NCI-H748 (cell line): Measurements from ENCODE around the gene IFNL2.
A peak's percentile ranks its signal among the peaks of the same experiment; 100 is the strongest.
"Not testable (repeated sequence)": the region's sequence is repeated elsewhere in the genome, so short reads cannot be mapped to it uniquely, and the experiment has no call there.

ENCODE experiments used
- DNase-seq: peaks from one replicate; lab custom pipeline; 2025; ENCODE audit not compliant: unreplicated experiment; lab: John Stamatoyannopoulos, UW

IFNL2 gene

GRCh38 chr19:39268085-39268484 lies at the start of gene IFNL2:
Gene IFNL2, plus strand, starts transcription at chr19:39268396. Its CDS starts 173 bp downstream, at chr19:39268569.
- not testable (repeated sequence) for DNase-seq

DNA sequence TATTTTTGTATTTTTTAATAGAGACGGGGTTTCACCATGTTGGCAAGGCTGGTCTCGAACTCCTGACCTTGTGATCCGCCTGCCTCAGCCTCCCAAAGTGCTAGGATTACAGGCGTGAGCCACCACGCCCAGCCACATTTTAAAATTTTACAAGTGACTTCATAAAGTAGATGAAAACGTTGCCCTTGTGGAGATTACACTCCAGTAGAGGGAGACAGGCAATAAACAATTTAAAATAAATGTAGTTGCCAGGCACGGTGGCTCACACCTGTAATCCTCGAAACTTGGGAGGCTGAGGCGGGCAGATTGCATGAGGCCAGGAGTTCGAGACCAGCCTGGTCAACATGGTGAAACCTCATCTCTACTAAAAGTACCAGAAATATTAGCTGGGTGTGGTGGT lies 49.1 kb upstream of the IFNL2 start:
- not testable (repeated sequence) for DNase-seq

- no peak for DNase-seq
These were observed 44.4 kb upstream of the IFNL2 start for GRCh38 chr19:39223703-39224279.

GRCh38 chr19:39224910-39225309 lies 43.3 kb upstream of the IFNL2 start:
- DNase-seq = no peak

- no peak for DNase-seq
These were observed 38.0 kb upstream of the IFNL2 start for GRCh38 chr19:39230096-39230764.

- DNase-seq = no peak
These were observed 35.5 kb upstream of the IFNL2 start for GRCh38 chr19:39232708-39233107.

DNA sequence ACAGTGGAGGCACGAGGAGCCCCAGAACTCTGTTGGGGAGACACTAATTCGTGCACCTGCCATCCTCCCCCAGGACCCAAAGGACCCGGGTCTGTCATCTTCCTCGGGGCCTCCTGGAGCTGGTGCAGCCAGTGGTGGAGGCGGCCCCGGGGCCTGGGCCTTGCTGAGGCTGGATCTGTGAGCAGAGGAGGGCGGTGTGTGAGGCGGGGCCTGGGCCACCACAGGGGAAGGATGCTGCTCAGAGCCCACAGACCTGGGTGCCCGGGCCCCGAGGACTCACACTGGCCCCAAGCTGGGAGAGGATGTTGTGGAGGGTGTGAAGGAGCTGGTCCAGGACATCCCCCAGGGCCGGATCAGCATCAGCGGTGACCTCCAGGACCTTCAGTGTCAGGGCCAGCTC lies 31.7 kb upstream of the IFNL2 start:
- DNase-seq = no peak

- peak; percentile 46 for DNase-seq
These were observed 30.7 kb upstream of the IFNL2 start for GRCh38 chr19:39237200-39238184.

- DNase-seq = no peak
These were observed 30.0 kb upstream of the IFNL2 start for GRCh38 chr19:39238209-39238608.

- DNase-seq = no peak
These were observed 29.3 kb upstream of the IFNL2 start for GRCh38 chr19:39238944-39239343.

GRCh38 chr19:39240421-39240820 lies 27.8 kb upstream of the IFNL2 start:
- DNase-seq = no peak

- not testable (repeated sequence) for DNase-seq
These were observed 24.5 kb upstream of the IFNL2 start for GRCh38 chr19:39243741-39244140.

- DNase-seq = not testable (repeated sequence)
These were observed 23.6 kb upstream of the IFNL2 start, which contains the start of gene IFNL3 for GRCh38 chr19:39244410-39245100. Gene IFNL3, minus strand, starts transcription at chr19:39245006. Its CDS starts 39 bp downstream, at chr19:39244967.

- DNase-seq = not testable (repeated sequence)
These were observed 23.0 kb upstream of the IFNL2 start for GRCh38 chr19:39245166-39245565.

GRCh38 chr19:39246951-39247669 lies 21.1 kb upstream of the IFNL2 start:
- DNase-seq = no peak

- no peak for DNase-seq
These were observed 20.2 kb upstream of the IFNL2 start for GRCh38 chr19:39247701-39248664.

DNA sequence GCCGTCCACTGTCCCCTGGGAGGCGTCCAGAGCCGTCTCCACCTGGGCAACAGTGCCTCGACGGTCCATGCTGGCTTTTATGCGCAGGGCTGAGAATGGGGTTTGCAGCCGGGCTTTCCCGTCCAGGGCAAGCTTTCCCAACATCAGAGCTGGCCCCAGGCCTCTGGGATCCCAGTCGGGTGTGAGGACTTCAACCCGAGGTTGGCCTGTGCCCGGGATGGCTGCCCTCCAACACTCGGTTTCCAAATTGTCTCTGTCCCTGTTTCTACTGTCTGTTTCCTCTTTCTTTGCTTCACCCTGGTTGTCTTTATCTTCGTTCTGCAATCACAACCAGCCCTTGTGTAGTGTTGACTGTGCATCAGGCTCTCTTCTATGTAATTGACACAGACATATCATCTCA lies 19.4 kb upstream of the IFNL2 start, which contains the start of gene IFNL4:
Gene IFNL4 (minus strand): TSS at position 51 of the 400 bp plus-strand sequence.
- no peak for DNase-seq

- no peak for DNase-seq
These were observed 17.1 kb upstream of the IFNL2 start for GRCh38 chr19:39251081-39251480.

GRCh38 chr19:39251846-39252245 lies 16.4 kb upstream of the IFNL2 start:
- no peak for DNase-seq
